IMR-90 (cell line): ENCODE results near the gene C1QL2. TPM values are rescaled to one million over a fixed set of nuclear protein-coding genes. Genes with fewer than 3 reads are reported as not detected.

Experiments used
- ATAC-seq: fragments of 200-7000 bp; cut with Tn5 transposase; 2 replicates; pipeline ENCODE4 v1.9.1; 2020; ENCODE audit warnings: low read depth, mild to moderate bottlenecking, moderate library complexity
- BruUV-seq: library from RNA; stranded (reverse); fragments of 400-500 nt; replicated peaks from 2 replicates; lab custom pipeline; 2021; lab: Mats Ljungman, UMichigan
- CTCF ChIA-PET: fragments of 300-600 bp; formaldehyde crosslinking; extraction: SDS; loops from one replicate; lab custom pipeline; 2021; ENCODE audit warnings: antibody characterized with exemption; lab: Yijun Ruan, JAX
- POLR2A ChIA-PET: fragments of 300-600 bp; sonication (Branson Sonifier 250); formaldehyde crosslinking; loops from one replicate; lab custom pipeline; 2022; ENCODE audit warnings: antibody characterized with exemption; ENCODE audit not compliant: unreplicated experiment; lab: Charles Lee
- DNase-seq: peaks from one replicate; pipeline ENCODE4 v3.0.0; 2013
- H2AFZ ChIP-seq: replicated peaks from 2 replicates; pipeline ENCODE3; 2013; ENCODE audit warnings: low read length, mild to moderate bottlenecking; ENCODE audit not compliant: poor library complexity
- H2AK5ac ChIP-seq: 2 replicates; pipeline ENCODE4 v1.6.1; 2013; ENCODE audit warnings: low read depth, low read length, inconsistent platforms
- H2AK9ac ChIP-seq: replicated peaks from 2 replicates; pipeline ENCODE3; 2013; ENCODE audit warnings: mild to moderate bottlenecking, low read depth, low read length, moderate library complexity; ENCODE audit not compliant: poor library complexity
- H2BK120ac ChIP-seq: 2 replicates; pipeline ENCODE4 v1.6.1; 2013; ENCODE audit warnings: low read depth, low read length, inconsistent platforms
- H2BK15ac ChIP-seq: 3 replicates; pipeline ENCODE4 v1.6.1; 2013; ENCODE audit warnings: low read depth, low read length, inconsistent platforms
- H2BK20ac ChIP-seq: 2 replicates; pipeline ENCODE4 v1.6.1; 2013; ENCODE audit warnings: low read depth, mild to moderate bottlenecking, inconsistent platforms, low read length, moderate library complexity
- H2BK5ac ChIP-seq: 2 replicates; pipeline ENCODE4 v1.6.1; 2013; ENCODE audit warnings: mild to moderate bottlenecking, low read depth, low read length, inconsistent platforms; ENCODE audit not compliant: poor library complexity, severe bottlenecking
- H3K14ac ChIP-seq: replicated peaks from 2 replicates; pipeline ENCODE4 v1.6.1; 2013; ENCODE audit warnings: low read depth, low read length, inconsistent platforms
- H3K18ac ChIP-seq: 2 replicates; pipeline ENCODE4 v1.6.1; 2013; ENCODE audit warnings: low read depth, low read length, control low read depth
- H3K23ac ChIP-seq: 2 replicates; pipeline ENCODE4 v1.6.1; 2013; ENCODE audit warnings: low read depth, low read length, inconsistent platforms
- H3K27ac ChIP-seq: 2 replicates; pipeline ENCODE4 v1.5.1; 2013; ENCODE audit warnings: mild to moderate bottlenecking, control low read depth, low read length; ENCODE audit not compliant: insufficient read depth
- H3K27me3 ChIP-seq: 2 replicates; pipeline ENCODE4 v1.6.1; 2013; ENCODE audit warnings: low read length; ENCODE audit not compliant: control insufficient read depth, insufficient read depth
- H3K36me3 ChIP-seq: 2 replicates; pipeline ENCODE4 v1.6.1; 2013; ENCODE audit warnings: low read length, mixed read lengths; ENCODE audit not compliant: control insufficient read depth, insufficient read depth
- H3K4ac ChIP-seq: 2 replicates; pipeline ENCODE4 v1.6.1; 2013; ENCODE audit warnings: low read depth, low read length, inconsistent platforms
- H3K4me1 ChIP-seq: 2 replicates; pipeline ENCODE4 v1.6.1; 2013; ENCODE audit warnings: low read length, mixed read lengths; ENCODE audit not compliant: control insufficient read depth, insufficient read depth
- H3K4me2 ChIP-seq: 2 replicates; pipeline ENCODE4 v1.6.1; 2013; ENCODE audit warnings: low read depth, mild to moderate bottlenecking, control low read depth, low read length, moderate library complexity
- H3K4me3 ChIP-seq: 2 replicates; pipeline ENCODE4 v1.5.1; 2013; ENCODE audit warnings: low read depth, mild to moderate bottlenecking, control low read depth, low read length, moderate library complexity; ENCODE audit not compliant: insufficient read depth
- H3K56ac ChIP-seq: 2 replicates; pipeline ENCODE4 v1.6.1; 2013; ENCODE audit warnings: low read length, inconsistent platforms; ENCODE audit not compliant: insufficient read depth; ENCODE audit errors: extremely low read depth
- H3K79me1 ChIP-seq, 2 experiments: 2 replicates each; pipeline ENCODE4 v1.6.1; 2013; ENCODE audit warnings: low read length in 2 of 2, inconsistent platforms in 1 of 2, low read depth in 1 of 2
- H3K9ac ChIP-seq: 2 replicates; pipeline ENCODE4 v1.6.1; 2013; ENCODE audit warnings: low read depth, low read length, control low read depth
- H3K9me1 ChIP-seq: 2 replicates; pipeline ENCODE4 v1.6.1; 2013; ENCODE audit warnings: low read length, inconsistent platforms; ENCODE audit not compliant: insufficient read depth
- H3K9me3 ChIP-seq: 2 replicates; pipeline ENCODE4 v1.6.1; 2013; ENCODE audit warnings: low read length; ENCODE audit not compliant: control insufficient read depth, insufficient read depth
- H4K20me1 ChIP-seq: 2 replicates; pipeline ENCODE4 v1.6.1; 2013; ENCODE audit warnings: low read length, inconsistent platforms; ENCODE audit not compliant: insufficient read depth
- H4K5ac ChIP-seq: 2 replicates; pipeline ENCODE4 v1.6.1; 2013; ENCODE audit warnings: mild to moderate bottlenecking, low read depth, low read length, control low read depth
- H4K8ac ChIP-seq, 2 experiments: 2 replicates each; pipeline ENCODE4 v1.6.1; 2013; ENCODE audit warnings: low read depth in 2 of 2, low read length in 2 of 2, control low read depth in 1 of 2, inconsistent platforms in 1 of 2
- H4K91ac ChIP-seq: 2 replicates; pipeline ENCODE4 v1.6.1; 2013; ENCODE audit warnings: low read depth, low read length, inconsistent platforms; ENCODE audit not compliant: insufficient read depth
- CTCF ChIP-seq: conservative IDR thresholded peaks from 2 replicates; pipeline ENCODE4 v1.5.1; 2012; ENCODE audit warnings: mild to moderate bottlenecking, low read depth, low read length, improper control_type of control experiment
- ELK1 ChIP-seq: fragments of 150-350 bp; IDR thresholded peaks from 2 replicates; pipeline ENCODE4 v1.6.1; 2016; ENCODE audit warnings: low read depth, mild to moderate bottlenecking, low read length, moderate library complexity, borderline replicate concordance
- MXI1 ChIP-seq: IDR thresholded peaks from 2 replicates; pipeline ENCODE4 v1.6.1; 2012; ENCODE audit warnings: low read depth, mild to moderate bottlenecking, low read length, moderate library complexity, borderline replicate concordance
- SMC3 ChIP-seq: fragments of 150-350 bp; IDR thresholded peaks from 2 replicates; pipeline ENCODE4 v1.6.1; 2016; ENCODE audit warnings: low read depth, mild to moderate bottlenecking, antibody characterized with exemption, low read length, moderate library complexity
- WGBS, 2 experiments: methylation state at CpG; one replicate each; pipeline versions ENCODE4 v1.1.5 to v1.1.7; 2013; ENCODE audit warnings: missing lambda C conversion rate in 2 of 2; ENCODE audit not compliant: insufficient read length in 1 of 2; ENCODE audit errors: extremely low coverage in 2 of 2; 5-methylcytosine and 5-hydroxymethylcytosine counted together
- dilution Hi-C: fragments of 300-500 bp; cut with HindIII; formaldehyde crosslinking; loops from one replicate; pipeline ENCODE4 v1.14.3; 2018; ENCODE audit warnings: low sequenced_read_pairs; ENCODE audit not compliant: unreplicated experiment
- in situ Hi-C: fragments of 300-500 bp; cut with MboI; formaldehyde crosslinking; loops from 3 replicates; pipeline ENCODE4 v1.14.3; 2019; ENCODE audit warnings: low sequenced_read_pairs, inconsistent platforms, mixed read lengths
- intact Hi-C: fragments of 100-400 bp; cut with micrococcal nuclease; formaldehyde crosslinking; loops from 2 replicates; pipeline ENCODE4 v1.10.0; 2022
- polyA plus RNA-seq, 3 experiments: library from polyadenylated mRNA; depleted of rRNA; stranded (reverse); fragments of >200 nt; gene quantifications; 2 replicates each; pipeline ENCODE4 v1.2.3, GENCODE V29; 2012; ENCODE audit warnings: low replicate concordance in 1 of 3
- total RNA-seq: library from RNA; depleted of rRNA; stranded (reverse); fragments of >200 nt; gene quantifications from 2 replicates; pipeline ENCODE4 v1.2.3, GENCODE V29; 2012

Gene C1QL2
- total and polyA plus RNA-seq, 2 of the 4 experiments (the other 2 are of a cell fraction), result not detected

- H3K27me3 ChIP-seq, result peaks cover 16% of the 10 kb centered on the region
- ATAC-seq, result peak; percentile 17; the same call in 1 of the 2 replicates
- H3K27ac ChIP-seq, result no peak overlapping the region
Observed at GRCh38 chr2:119126650-119127049, 31.9 kb downstream of the C1QL2 start.

More at GRCh38 chr2:119126650-119127049, 31.9 kb downstream of the C1QL2 start:
- H3K56ac ChIP-seq, result no peak overlapping the region
- dilution Hi-C loops (no loop called here), intact Hi-C loops (no loop called here), in situ Hi-C loops (no loop called here)
- no peak overlapping the region for H2AK5ac ChIP-seq
- no peak overlapping the region for H3K4me3 ChIP-seq
- H3K4me2 ChIP-seq, result no peak overlapping the region
- no peak overlapping the region for H2BK120ac ChIP-seq
- H3K18ac ChIP-seq, result no peak overlapping the region
- no peaks in the 10 kb centered on the region for H3K4me1 ChIP-seq
- DNase-seq, result no peak
- H2AFZ ChIP-seq, result peak overlapping the region; percentile 70
- H4K91ac ChIP-seq, result no peak overlapping the region
- H4K20me1 ChIP-seq, result no peaks in the 10 kb centered on the region
- CTCF ChIA-PET, result no interaction called here
- no peaks in the 10 kb centered on the region for H3K36me3 ChIP-seq
- no peak overlapping the region for H3K23ac ChIP-seq
- BruUV-seq, result no TSS peak
- WGBS, 2 experiments, result no CpG with 5 or more reads among the region's 13 CpGs
- no peak overlapping the region for H3K9ac ChIP-seq
- POLR2A ChIA-PET, result no interaction called here
- H3K14ac ChIP-seq, result no peak overlapping the region
- H2BK20ac ChIP-seq, result no peak overlapping the region
- no peaks in the 10 kb centered on the region for H3K9me3 ChIP-seq
- H4K8ac ChIP-seq, result no peak overlapping the region
- no peaks in the 10 kb centered on the region for H3K79me1 ChIP-seq
- H4K5ac ChIP-seq, result no peak overlapping the region
- TF ChIP-seq MXI1, result no peak
- 0 out of 2 replicates have a peak, but pooled peaks have one; percentile 4 for TF ChIP-seq SMC3
- TF ChIP-seq ELK1, result no peak
- TF ChIP-seq CTCF, result peak; percentile 24; the same call in 1 of the 2 replicates
- no peak overlapping the region for H3K4ac ChIP-seq
- H2BK5ac ChIP-seq, result no peak overlapping the region
- no peaks in the 10 kb centered on the region for H3K9me1 ChIP-seq
- no peak overlapping the region for H2AK9ac ChIP-seq
- no peak overlapping the region for H2BK15ac ChIP-seq
